ENCODE measurements around the gene PSPC1. TPM values are rescaled to one million over a fixed set of nuclear protein-coding genes. Genes with fewer than 3 reads are reported as not detected.

The PSPC1 gene

GRCh38 chr13:19664481-19665230 lies 118.1 kb downstream of the PSPC1 start:
- Histone ChIP-seq H3K4me3 (ENCODE audit: low read length) (no peak overlapping the region), H3K4me2 (ENCODE audit: low read length) (no peak overlapping the region), H3K27me3 (ENCODE audit: control insufficient read depth, insufficient read depth, low read length) (no peaks in the 10 kb centered on the region), H3K36me3 (ENCODE audit: insufficient read depth, low read length) (peaks cover 63% of the 10 kb centered on the region), H3K9ac (ENCODE audit: low read depth, low read length) (no peak overlapping the region), H3K4me1 (ENCODE audit: control insufficient read depth, insufficient read depth, low read length) (no peaks in the 10 kb centered on the region), H3K9me3 (replicated peaks; ENCODE audit: low read length) (no peaks in the 10 kb centered on the region)

GRCh38 chr13:19663416-19663979 lies 119.2 kb downstream of the PSPC1 start:
- no peaks in the 10 kb centered on the region for H3K27me3 ChIP-seq (ENCODE audit: control insufficient read depth, insufficient read depth, low read length)
- H3K4me1 ChIP-seq (ENCODE audit: control insufficient read depth, insufficient read depth, low read length): no peaks in the 10 kb centered on the region
- H3K9me3 ChIP-seq (replicated peaks; ENCODE audit: low read length): no peaks in the 10 kb centered on the region
- H3K36me3 ChIP-seq (ENCODE audit: insufficient read depth, low read length): peaks cover 62% of the 10 kb centered on the region
- H3K9ac ChIP-seq (ENCODE audit: low read depth, low read length): no peak overlapping the region
- H3K4me3 ChIP-seq (ENCODE audit: low read length): no peak overlapping the region
- H3K4me2 ChIP-seq (ENCODE audit: low read length): no peak overlapping the region

DNA sequence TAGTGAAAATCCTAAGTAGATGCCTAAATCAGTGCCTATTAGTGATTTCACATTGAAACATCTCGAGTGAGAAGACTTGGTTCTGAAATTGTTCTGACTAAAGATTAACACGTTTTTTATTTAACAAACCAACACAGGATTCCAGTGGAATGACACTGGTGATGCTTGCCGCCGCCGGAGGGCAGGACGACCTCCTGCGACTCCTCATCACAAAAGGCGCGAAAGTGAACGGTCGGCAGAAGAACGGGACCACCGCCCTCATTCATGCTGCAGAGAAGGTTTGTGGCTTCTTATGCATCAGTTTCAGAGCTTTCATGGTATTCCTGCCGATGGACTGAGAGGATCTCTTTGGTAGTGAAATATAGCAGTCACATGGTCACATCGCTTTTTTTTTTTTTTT lies 121.2 kb downstream of the PSPC1 start:
- Histone ChIP-seq H3K9ac (ENCODE audit: low read depth, low read length) (no peak overlapping the region), H3K36me3 (ENCODE audit: insufficient read depth, low read length) (peaks cover 47% of the 10 kb centered on the region), H3K27me3 (ENCODE audit: control insufficient read depth, insufficient read depth, low read length) (no peaks in the 10 kb centered on the region), H3K4me1 (ENCODE audit: control insufficient read depth, insufficient read depth, low read length) (no peaks in the 10 kb centered on the region), H3K4me3 (ENCODE audit: low read length) (no peak overlapping the region), H3K4me2 (ENCODE audit: low read length) (no peak overlapping the region), H3K9me3 (replicated peaks; ENCODE audit: low read length) (no peaks in the 10 kb centered on the region)

DNA sequence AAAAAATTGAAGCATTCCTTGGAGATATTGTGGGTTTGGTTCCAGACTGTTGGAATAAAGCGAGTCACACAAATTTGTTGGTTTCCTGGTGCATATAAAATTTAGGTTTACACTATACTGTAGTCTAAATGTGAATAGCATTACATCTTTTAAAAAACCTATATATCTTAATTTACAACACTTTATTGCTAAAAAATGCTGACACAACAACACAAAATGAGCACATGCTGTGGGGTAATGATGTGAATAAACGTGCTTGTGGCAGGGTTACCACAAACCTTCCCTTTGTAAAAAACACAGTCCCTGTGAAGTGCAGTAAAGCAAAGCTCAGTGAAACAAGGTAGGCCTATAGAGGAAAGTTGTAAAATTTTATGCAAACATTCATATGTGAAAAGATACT lies 121.6 kb downstream of the PSPC1 start:
- Histone ChIP-seq H3K9me3 (replicated peaks; ENCODE audit: low read length) (no peaks in the 10 kb centered on the region), H3K27me3 (ENCODE audit: control insufficient read depth, insufficient read depth, low read length) (no peaks in the 10 kb centered on the region), H3K4me1 (ENCODE audit: control insufficient read depth, insufficient read depth, low read length) (no peaks in the 10 kb centered on the region), H3K4me2 (ENCODE audit: low read length) (no peak overlapping the region), H3K4me3 (ENCODE audit: low read length) (no peak overlapping the region), H3K9ac (ENCODE audit: low read depth, low read length) (no peak overlapping the region), H3K36me3 (ENCODE audit: insufficient read depth, low read length) (peaks cover 43% of the 10 kb centered on the region)

DNA sequence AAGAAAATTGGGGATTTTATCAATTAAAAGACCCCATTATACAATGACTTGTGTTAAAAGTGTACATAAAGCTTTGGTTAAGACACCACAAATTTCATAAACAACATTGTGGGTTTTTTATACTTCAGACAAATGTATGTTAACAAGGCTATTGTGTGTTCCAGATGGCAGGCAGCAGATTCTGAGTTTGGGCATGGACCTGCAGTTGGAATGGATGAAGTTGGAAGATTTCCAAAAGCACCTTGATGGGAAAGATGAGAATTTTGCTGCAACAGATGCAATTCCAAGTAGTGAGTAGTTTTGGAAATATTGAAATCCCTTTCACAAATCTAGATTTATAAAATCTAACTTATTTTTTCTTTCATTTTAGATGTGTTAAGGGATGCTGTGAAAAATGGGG lies 123.9 kb downstream of the PSPC1 start:
- no peaks in the 10 kb centered on the region for H3K27me3 ChIP-seq (ENCODE audit: control insufficient read depth, insufficient read depth, low read length)
- H3K4me3 ChIP-seq (ENCODE audit: low read length): no peak overlapping the region
- H3K4me2 ChIP-seq (ENCODE audit: low read length): no peak overlapping the region
- no peaks in the 10 kb centered on the region for H3K9me3 ChIP-seq (replicated peaks; ENCODE audit: low read length)
- H3K9ac ChIP-seq (ENCODE audit: low read depth, low read length): no peak overlapping the region
- peaks cover 26% of the 10 kb centered on the region for H3K36me3 ChIP-seq (ENCODE audit: insufficient read depth, low read length)
- H3K4me1 ChIP-seq (ENCODE audit: control insufficient read depth, insufficient read depth, low read length): no peaks in the 10 kb centered on the region

DNA sequence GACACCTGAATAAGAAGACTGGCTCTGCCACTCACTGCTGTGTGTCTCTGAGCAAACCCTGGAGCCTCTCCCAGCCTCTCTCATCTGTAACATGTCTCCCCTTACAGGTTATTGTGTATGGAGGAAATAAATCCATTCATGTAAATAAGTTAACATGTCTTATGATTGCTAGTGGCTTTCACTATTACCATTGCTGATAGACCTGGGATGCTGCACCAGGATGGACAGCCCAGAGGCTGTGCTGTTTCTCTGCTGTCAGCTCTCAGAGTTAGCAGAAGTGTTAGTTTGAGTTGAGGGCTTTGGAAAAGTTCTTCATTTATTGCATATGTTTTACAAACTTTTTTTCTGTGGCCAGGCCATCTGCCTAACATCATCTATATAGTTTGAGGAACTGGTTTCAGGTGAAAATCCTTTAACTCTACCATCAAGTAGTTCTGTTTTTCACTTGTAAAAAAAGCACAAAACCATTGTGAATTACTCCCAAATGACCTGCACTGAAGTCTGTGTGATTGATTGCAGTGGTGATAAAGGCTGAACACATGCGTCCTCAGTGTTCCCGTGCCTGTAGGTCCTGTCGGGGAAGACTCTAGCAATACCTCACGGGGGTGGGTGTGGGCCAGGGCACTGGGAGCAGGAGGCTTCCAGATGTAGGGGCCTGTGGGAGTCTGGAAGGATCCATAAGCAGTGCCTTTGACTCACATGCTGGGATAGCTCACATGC lies 124.7 kb downstream of the PSPC1 start:
- Histone ChIP-seq H3K9ac (ENCODE audit: low read depth, low read length) (no peak overlapping the region), H3K4me2 (ENCODE audit: low read length) (no peak overlapping the region), H3K4me1 (ENCODE audit: control insufficient read depth, insufficient read depth, low read length) (no peaks in the 10 kb centered on the region), H3K4me3 (ENCODE audit: low read length) (no peak overlapping the region), H3K9me3 (replicated peaks; ENCODE audit: low read length) (no peaks in the 10 kb centered on the region), H3K36me3 (ENCODE audit: insufficient read depth, low read length) (peaks cover 18% of the 10 kb centered on the region), H3K27me3 (ENCODE audit: control insufficient read depth, insufficient read depth, low read length) (no peaks in the 10 kb centered on the region)

Small RNAs within 50 kb of the gene (small RNA-seq; reads per million reads assigned to genes)
- not detected for gene RN7SL166P

All from skeletal muscle satellite cell (primary cell).